HG03565 (cell line): Measurements from ENCODE around the gene INSRR.

ENCODE experiments used
- ATAC-seq: cut with Tn5 transposase; IDR thresholded peaks from one replicate; pipeline ENCODE4 v1.9.1; 2021; ENCODE audit warnings: mild to moderate bottlenecking, moderate library complexity; ENCODE audit not compliant: unreplicated experiment

INSRR gene

GRCh38 chr1:156858959-156859522 lies at the start of gene INSRR:
INSRR (minus strand) TSS chr1:156859117; CDS start chr1:156858621, 496 bp downstream.
- ATAC-seq = no peak

- ATAC-seq = no peak
Observed at GRCh38 chr1:156908541-156908940, 49.6 kb upstream of the INSRR start.

GRCh38 chr1:156906206-156906906 lies 47.4 kb upstream of the INSRR start:
- ATAC-seq = no peak

- no peak for ATAC-seq
Observed at GRCh38 chr1:156905651-156906050, 46.7 kb upstream of the INSRR start.

- ATAC-seq = no peak
Observed at GRCh38 chr1:156905176-156905575, 46.3 kb upstream of the INSRR start.

- ATAC-seq = no peak
Observed at GRCh38 chr1:156904187-156904959, 45.5 kb upstream of the INSRR start.

GRCh38 chr1:156903328-156904091 lies 44.6 kb upstream of the INSRR start:
- no peak for ATAC-seq

- no peak for ATAC-seq
Observed at GRCh38 chr1:156901966-156902915, 43.3 kb upstream of the INSRR start.

GRCh38 chr1:156901590-156901900 lies 42.6 kb upstream of the INSRR start:
- no peak for ATAC-seq

GRCh38 chr1:156900896-156901589 lies 42.1 kb upstream of the INSRR start:
- ATAC-seq = no peak

GRCh38 chr1:156899956-156900718 lies 41.2 kb upstream of the INSRR start:
- ATAC-seq = no peak

- no peak for ATAC-seq
Observed at GRCh38 chr1:156898971-156899664, 40.2 kb upstream of the INSRR start.

- no peak for ATAC-seq
Observed at GRCh38 chr1:156898161-156898566, 39.2 kb upstream of the INSRR start.

GRCh38 chr1:156897078-156897825 lies 38.3 kb upstream of the INSRR start:
- ATAC-seq = no peak

- ATAC-seq = no peak
Observed at GRCh38 chr1:156896490-156897033, 37.6 kb upstream of the INSRR start.

GRCh38 chr1:156895927-156896326 lies 37.0 kb upstream of the INSRR start:
- no peak for ATAC-seq

- ATAC-seq = no peak
Observed at GRCh38 chr1:156895455-156895812, 36.5 kb upstream of the INSRR start.
